IPS-18c (cell line): ENCODE results near the gene TMEM132A.

Experiments
- H3K4me3 ChIP-seq: 2 replicates; pipeline ENCODE4 v1.7.0; 2013; ENCODE audit warnings: low read depth, mild to moderate bottlenecking, low read length, moderate library complexity; ENCODE audit not compliant: insufficient read depth
- H3K9me3 ChIP-seq: one replicate; pipeline ENCODE4 v1.6.1; 2013; ENCODE audit warnings: mild to moderate bottlenecking, low read length, moderate library complexity; ENCODE audit not compliant: control insufficient read depth, insufficient read depth

The TMEM132A gene

GRCh38 chr11:60924110-60924905 lies at the start of gene TMEM132A:
TSS of gene TMEM132A (plus strand) at chr11:60924460. CDS start at chr11:60924634, 174 bp downstream.
- H3K4me3 ChIP-seq, result peak within 1 kb of the TSS; percentile 87

GRCh38 chr11:60875366-60876167 lies 48.7 kb upstream of the TMEM132A start:
- no peaks in the 10 kb centered on the region for H3K9me3 ChIP-seq
- no peak overlapping the region for H3K4me3 ChIP-seq

More at GRCh38 chr11:60924110-60924905, at the start of gene TMEM132A:
- peaks cover 2% of the 10 kb centered on the region for H3K9me3 ChIP-seq

GRCh38 chr11:60876168-60876485 lies 48.1 kb upstream of the TMEM132A start:
- Histone ChIP-seq H3K4me3 (no peak overlapping the region), H3K9me3 (no peaks in the 10 kb centered on the region)

- no peaks in the 10 kb centered on the region for H3K9me3 ChIP-seq
Observed at GRCh38 chr11:60878245-60879101, 45.8 kb upstream of the TMEM132A start.

GRCh38 chr11:60879104-60879503 lies 45.2 kb upstream of the TMEM132A start:
- H3K9me3 ChIP-seq, result no peaks in the 10 kb centered on the region

More at GRCh38 chr11:60878245-60879101, 45.8 kb upstream of the TMEM132A start:
- H3K4me3 ChIP-seq, result no peak overlapping the region

GRCh38 chr11:60879971-60880588 lies 44.2 kb upstream of the TMEM132A start:
- H3K4me3 ChIP-seq, result no peak overlapping the region
- no peaks in the 10 kb centered on the region for H3K9me3 ChIP-seq

More at GRCh38 chr11:60879104-60879503, 45.2 kb upstream of the TMEM132A start:
- no peak overlapping the region for H3K4me3 ChIP-seq

GRCh38 chr11:60880643-60881282 lies 43.5 kb upstream of the TMEM132A start:
- Histone ChIP-seq H3K9me3 (no peaks in the 10 kb centered on the region), H3K4me3 (no peak overlapping the region)

- Histone ChIP-seq H3K4me3 (no peak overlapping the region), H3K9me3 (no peaks in the 10 kb centered on the region)
Observed at GRCh38 chr11:60887556-60887955, 36.7 kb upstream of the TMEM132A start.

- no peak overlapping the region for H3K4me3 ChIP-seq
- no peaks in the 10 kb centered on the region for H3K9me3 ChIP-seq
Observed at GRCh38 chr11:60889869-60890311, 34.4 kb upstream of the TMEM132A start.

GRCh38 chr11:60890696-60891095 lies 33.6 kb upstream of the TMEM132A start:
- no peak overlapping the region for H3K4me3 ChIP-seq
- no peaks in the 10 kb centered on the region for H3K9me3 ChIP-seq

GRCh38 chr11:60891103-60891741 lies 33.0 kb upstream of the TMEM132A start:
- Histone ChIP-seq H3K4me3 (no peak overlapping the region), H3K9me3 (no peaks in the 10 kb centered on the region)

GRCh38 chr11:60895687-60896086 lies 28.6 kb upstream of the TMEM132A start:
- Histone ChIP-seq H3K4me3 (no peak overlapping the region), H3K9me3 (no peaks in the 10 kb centered on the region)

- Histone ChIP-seq H3K9me3 (no peaks in the 10 kb centered on the region), H3K4me3 (no peak overlapping the region)
Observed at GRCh38 chr11:60897496-60897895, 26.8 kb upstream of the TMEM132A start.

GRCh38 chr11:60899046-60899936 lies 25.0 kb upstream of the TMEM132A start:
- no peak overlapping the region for H3K4me3 ChIP-seq

GRCh38 chr11:60899977-60900376 lies 24.3 kb upstream of the TMEM132A start:
- Histone ChIP-seq H3K9me3 (no peaks in the 10 kb centered on the region), H3K4me3 (no peak overlapping the region)

More at GRCh38 chr11:60899046-60899936, 25.0 kb upstream of the TMEM132A start:
- H3K9me3 ChIP-seq, result no peaks in the 10 kb centered on the region
